RWPE2 (cell line): ENCODE measurements around the gene ANGEL1.

Experiments
- ATAC-seq: fragments of 200-7000 bp; cut with Tn5 transposase; 3 replicates; pipeline ENCODE4 v1.9.1; 2021; ENCODE audit warnings: low read depth
- DNase-seq: peaks from one replicate; pipeline ENCODE4 v3.0.0-alpha.2; 2020; ENCODE audit warnings: low spot score
- H3K27ac ChIP-seq: fragments of 450-650 bp; 2 replicates; pipeline ENCODE4 v1.5.1; 2017; ENCODE audit warnings: mild to moderate bottlenecking; ENCODE audit not compliant: poor library complexity, severe bottlenecking
- H3K27me3 ChIP-seq: fragments of 250-450 bp; sonication (Bioruptor Pico); 2 replicates; pipeline ENCODE4 v1.5.1; 2021; ENCODE audit warnings: mild to moderate bottlenecking, moderate library complexity; ENCODE audit not compliant: insufficient read depth, poor library complexity, severe bottlenecking
- H3K36me3 ChIP-seq: fragments of 250-450 bp; sonication (Bioruptor Pico); 2 replicates; pipeline ENCODE4 v1.5.1; 2020; ENCODE audit warnings: low read depth, mild to moderate bottlenecking, moderate library complexity
- H3K4me1 ChIP-seq: fragments of 250-450 bp; sonication (Bioruptor Pico); 2 replicates; pipeline ENCODE4 v1.5.1; 2021; ENCODE audit warnings: mild to moderate bottlenecking, moderate library complexity; ENCODE audit not compliant: insufficient read depth, poor library complexity, severe bottlenecking
- H3K4me3 ChIP-seq: fragments of 250-450 bp; sonication (Bioruptor Pico); 2 replicates; pipeline ENCODE4 v1.5.1; 2021; ENCODE audit warnings: mild to moderate bottlenecking, moderate library complexity; ENCODE audit not compliant: severe bottlenecking
- H3K9me3 ChIP-seq: fragments of 250-450 bp; sonication (Bioruptor Pico); 2 replicates; pipeline ENCODE4 v1.5.1; 2021; ENCODE audit warnings: mild to moderate bottlenecking, moderate library complexity; ENCODE audit not compliant: severe bottlenecking
- CTCF ChIP-seq: fragments of 450-650 bp; IDR thresholded peaks from one replicate; pipeline ENCODE4 v1.5.1; 2017; ENCODE audit warnings: mild to moderate bottlenecking, moderate library complexity; ENCODE audit not compliant: poor library complexity, severe bottlenecking

ANGEL1 gene

DNA sequence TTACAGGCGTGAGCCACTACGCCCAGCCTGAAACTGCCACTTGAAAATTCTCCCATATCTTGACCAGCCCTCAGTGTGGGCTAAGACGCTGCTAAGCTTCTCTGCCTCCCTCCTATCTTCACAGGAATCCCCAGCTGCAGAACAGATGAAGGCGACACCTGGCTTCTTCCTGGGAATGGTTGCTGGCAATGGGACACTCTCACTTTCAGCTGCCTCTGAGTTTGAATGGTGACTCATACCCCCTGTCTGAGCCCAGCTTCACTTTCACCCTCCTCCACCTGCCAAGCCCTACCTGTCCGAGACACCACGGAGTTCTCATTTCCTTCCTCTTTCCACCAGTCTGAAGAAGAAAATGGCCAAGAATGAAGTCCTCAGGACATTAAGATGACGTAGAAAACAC is 69.7 kb downstream of the ANGEL1 start:
- no peak for ATAC-seq

DNA sequence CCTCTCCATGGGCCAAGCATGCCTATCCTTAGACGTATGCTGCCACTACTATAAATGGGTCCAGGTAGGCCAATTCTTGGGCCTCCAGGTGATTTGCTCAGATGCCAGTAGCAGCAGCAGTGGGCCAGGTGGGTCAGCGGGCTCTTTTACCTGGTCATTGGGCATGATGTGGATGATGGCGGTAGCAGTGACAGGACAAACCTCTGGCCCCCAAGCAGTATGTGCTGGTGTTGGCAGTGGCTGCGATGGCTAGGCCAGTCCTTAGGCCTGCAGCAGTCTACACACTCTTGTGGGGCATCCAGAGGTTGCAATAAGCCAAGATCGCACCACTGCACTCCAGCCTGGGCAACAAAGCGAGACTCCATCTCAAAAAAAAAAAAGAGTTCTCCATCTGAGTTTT is 70.5 kb downstream of the ANGEL1 start:
- no peaks in the 10 kb centered on the region for H3K4me1 ChIP-seq
- H3K9me3 ChIP-seq, result peaks cover 10% of the 10 kb centered on the region
- peaks cover 14% of the 10 kb centered on the region for H3K27me3 ChIP-seq
- no peak overlapping the region for H3K27ac ChIP-seq
- ATAC-seq (no peak), DNase-seq (no peak)
- H3K36me3 ChIP-seq, result no peaks in the 10 kb centered on the region
- H3K4me3 ChIP-seq, result no peak overlapping the region
- no peak for TF ChIP-seq CTCF

More for the DNA sequence above, 69.7 kb downstream of the ANGEL1 start:
- Histone ChIP-seq H3K27me3 (peaks cover 8% of the 10 kb centered on the region), H3K4me3 (no peak overlapping the region), H3K27ac (no peak overlapping the region), H3K4me1 (no peaks in the 10 kb centered on the region), H3K9me3 (peaks cover 10% of the 10 kb centered on the region), H3K36me3 (no peaks in the 10 kb centered on the region)
- DNase-seq, result no peak
- no peak for TF ChIP-seq CTCF

- ATAC-seq, result no peak
- Histone ChIP-seq H3K27me3 (peaks cover 10% of the 10 kb centered on the region), H3K27ac (no peak overlapping the region), H3K9me3 (peaks cover 10% of the 10 kb centered on the region), H3K36me3 (no peaks in the 10 kb centered on the region), H3K4me3 (no peak overlapping the region), H3K4me1 (no peaks in the 10 kb centered on the region)
- no peak for TF ChIP-seq CTCF
- DNase-seq, result no peak
Measured at GRCh38 chr14:76741074-76741473, 71.6 kb downstream of the ANGEL1 start.
